SK-N-SH treated with all-trans-retinoic acid at 6 μM for 48 hours (cell line): ENCODE results near the gene ZNF326.
"Not testable (repeated sequence)": the region's sequence is repeated elsewhere in the genome, so short reads cannot be mapped to it uniquely, and the experiment has no call there.

Experiments
- ATAC-seq: fragments of 200-7000 bp; cut with Tn5 transposase; 3 replicates; pipeline ENCODE4 v1.9.1; 2020; ENCODE audit warnings: mild to moderate bottlenecking, moderate library complexity
- ARNTL ChIP-seq: fragments of 450-650 bp; formaldehyde crosslinking; IDR thresholded peaks from 2 replicates; pipeline ENCODE4 v1.5.0; 2020; ENCODE audit warnings: low read depth, mild to moderate bottlenecking, moderate library complexity, borderline replicate concordance
- BACH2 ChIP-seq: fragments of 250-450 bp; sonication (Bioruptor Pico); IDR thresholded peaks from 2 replicates; pipeline ENCODE4 v1.9.0; 2021; ENCODE audit warnings: mild to moderate bottlenecking, borderline replicate concordance
- CSDC2 ChIP-seq: fragments of 250-450 bp; sonication (Bioruptor Pico); IDR thresholded peaks from 2 replicates; pipeline ENCODE4 v1.5.0; 2020; ENCODE audit warnings: mild to moderate bottlenecking, moderate library complexity
- ESRRG ChIP-seq: fragments of 250-450 bp; sonication (Bioruptor Pico); IDR thresholded peaks from 2 replicates; pipeline ENCODE4 v1.6.1; 2021; ENCODE audit warnings: mild to moderate bottlenecking
- ISL1 ChIP-seq: fragments of 250-450 bp; sonication (Bioruptor Pico); IDR thresholded peaks from 2 replicates; pipeline ENCODE4 v2.1.2; 2022; ENCODE audit warnings: mild to moderate bottlenecking, moderate library complexity
- OSR1 ChIP-seq: fragments of 250-450 bp; sonication (Bioruptor Pico); IDR thresholded peaks from 2 replicates; pipeline ENCODE4 v1.8.0; 2022; ENCODE audit warnings: moderate library complexity, mild to moderate bottlenecking, inconsistent platforms
- PPARA ChIP-seq: fragments of 250-450 bp; sonication (Bioruptor Pico); IDR thresholded peaks from 2 replicates; pipeline ENCODE4 v1.5.0; 2020; ENCODE audit warnings: mild to moderate bottlenecking, borderline replicate concordance
- RARB ChIP-seq: fragments of 250-450 bp; sonication (Bioruptor Pico); IDR thresholded peaks from 2 replicates; pipeline ENCODE4 v1.8.0; 2021; ENCODE audit warnings: mild to moderate bottlenecking, moderate library complexity
- SNAI2 ChIP-seq: fragments of 250-450 bp; sonication (Bioruptor Pico); IDR thresholded peaks from 2 replicates; pipeline ENCODE4 v1.5.0; 2020; ENCODE audit warnings: mild to moderate bottlenecking, moderate library complexity
- TOX ChIP-seq: fragments of 250-450 bp; sonication (Bioruptor Pico); IDR thresholded peaks from 2 replicates; pipeline ENCODE4 v1.8.0; 2021; ENCODE audit warnings: mild to moderate bottlenecking, moderate library complexity, borderline replicate concordance
- ZC3H10 ChIP-seq: fragments of 250-450 bp; sonication (Bioruptor Pico); IDR thresholded peaks from 2 replicates; pipeline ENCODE4 v1.5.1; 2021; ENCODE audit warnings: mild to moderate bottlenecking, moderate library complexity
- ZFP30 ChIP-seq: fragments of 450-650 bp; formaldehyde crosslinking; IDR thresholded peaks from 2 replicates; pipeline ENCODE4 v1.5.0; 2022; ENCODE audit warnings: mild to moderate bottlenecking, moderate library complexity
- ZNF565 ChIP-seq: fragments of 450-650 bp; formaldehyde crosslinking; conservative IDR thresholded peaks from 2 replicates; pipeline ENCODE4 v1.5.0; 2020; ENCODE audit warnings: low read depth, mild to moderate bottlenecking, moderate library complexity
- ZNF8 ChIP-seq: fragments of 450-650 bp; formaldehyde crosslinking; IDR thresholded peaks from 2 replicates; pipeline ENCODE4 v1.5.0; 2020; ENCODE audit warnings: mild to moderate bottlenecking, moderate library complexity
- TF ChIP-seq, protein P1 (sequence below): fragments of 250-450 bp; sonication (Bioruptor Pico); IDR thresholded peaks from 2 replicates; pipeline ENCODE4 v1.5.1; 2020; ENCODE audit warnings: low read depth, mild to moderate bottlenecking, moderate library complexity
- TF ChIP-seq, protein P2 (sequence below): fragments of 250-450 bp; sonication (Bioruptor Pico); IDR thresholded peaks from 2 replicates; pipeline ENCODE4 v1.5.0; 2020; ENCODE audit warnings: mild to moderate bottlenecking, moderate library complexity
- TF ChIP-seq, protein P3 (sequence below): fragments of 250-450 bp; sonication (Bioruptor Pico); IDR thresholded peaks from 2 replicates; pipeline ENCODE4 v1.5.1; 2021; ENCODE audit warnings: mild to moderate bottlenecking, moderate library complexity
- TF ChIP-seq, protein P4 (sequence below): fragments of 250-450 bp; sonication (Bioruptor Pico); IDR thresholded peaks from 2 replicates; pipeline ENCODE4 v1.8.0; 2021; ENCODE audit warnings: low read depth, mild to moderate bottlenecking, moderate library complexity, borderline replicate concordance
- TF ChIP-seq, protein P5 (sequence below): fragments of 250-450 bp; sonication (Bioruptor Pico); IDR thresholded peaks from 2 replicates; pipeline ENCODE4 v1.8.0; 2020; ENCODE audit warnings: mild to moderate bottlenecking, moderate library complexity, borderline replicate concordance

Gene ZNF326

DNA sequence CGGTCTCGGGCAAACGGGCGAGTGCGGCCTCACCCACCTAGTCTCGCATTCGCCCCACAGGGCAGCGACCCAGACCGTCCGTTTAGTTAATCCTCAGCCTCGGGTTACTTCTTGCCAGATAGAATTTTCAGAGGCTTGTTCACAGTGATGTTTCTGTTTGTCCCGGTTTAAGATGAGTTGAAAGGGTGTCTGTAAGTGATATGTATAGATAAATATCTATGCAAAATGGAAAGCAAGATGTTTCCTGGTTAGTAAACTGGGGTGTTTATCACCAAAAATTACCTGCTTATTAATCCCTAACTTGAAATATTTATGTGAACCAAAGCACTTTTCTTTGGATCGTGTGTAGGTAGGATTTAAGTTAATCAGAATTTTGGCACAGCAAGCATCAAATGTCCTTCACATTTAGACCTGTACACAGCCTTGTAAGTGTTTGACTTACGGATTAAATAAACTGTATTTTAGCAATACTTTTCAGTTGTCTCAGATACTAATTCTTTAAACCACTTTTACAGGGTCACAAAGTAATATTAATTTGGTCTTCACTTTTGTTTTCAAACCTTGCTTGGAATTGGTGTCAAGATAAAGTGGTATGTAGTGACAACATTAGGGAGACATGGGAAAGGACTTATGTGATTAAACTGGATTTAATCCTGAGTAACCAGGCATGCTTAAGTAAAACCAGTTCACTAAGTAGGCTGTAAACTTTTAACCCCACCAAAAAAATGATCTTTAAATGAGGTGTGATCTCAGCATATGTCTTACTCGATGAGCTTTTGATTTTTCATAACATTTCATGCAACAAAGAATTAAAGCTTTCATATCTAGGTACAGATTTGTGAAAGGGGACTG is 914 bp downstream of the ZNF326 start:
- TF ChIP-seq PPARA (CRISPR knock-in tag) (no peak), RARB (CRISPR knock-in tag) (no peak), OSR1 (no peak), ESRRG (CRISPR knock-in tag) (no peak), SNAI2 (CRISPR knock-in tag) (no peak), CSDC2 (CRISPR knock-in tag) (no peak), ARNTL (CRISPR knock-in tag) (no peak), TOX (CRISPR knock-in tag) (no peak), ISL1 (CRISPR knock-in tag) (no peak), BACH2 (CRISPR knock-in tag) (no peak), ZNF565 (CRISPR knock-in tag) (no peak), ZNF8 (CRISPR knock-in tag) (no peak), ZFP30 (CRISPR knock-in tag) (no peak)
- TF ChIP-seq, protein P1, sequence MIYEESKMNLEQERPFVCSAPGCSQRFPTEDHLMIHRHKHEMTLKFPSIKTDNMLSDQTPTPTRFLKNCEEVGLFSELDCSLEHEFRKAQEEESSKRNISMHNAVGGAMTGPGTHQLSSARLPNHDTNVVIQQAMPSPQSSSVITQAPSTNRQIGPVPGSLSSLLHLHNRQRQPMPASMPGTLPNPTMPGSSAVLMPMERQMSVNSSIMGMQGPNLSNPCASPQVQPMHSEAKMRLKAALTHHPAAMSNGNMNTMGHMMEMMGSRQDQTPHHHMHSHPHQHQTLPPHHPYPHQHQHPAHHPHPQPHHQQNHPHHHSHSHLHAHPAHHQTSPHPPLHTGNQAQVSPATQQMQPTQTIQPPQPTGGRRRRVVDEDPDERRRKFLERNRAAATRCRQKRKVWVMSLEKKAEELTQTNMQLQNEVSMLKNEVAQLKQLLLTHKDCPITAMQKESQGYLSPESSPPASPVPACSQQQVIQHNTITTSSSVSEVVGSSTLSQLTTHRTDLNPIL: no peak
- TF ChIP-seq, protein P2, sequence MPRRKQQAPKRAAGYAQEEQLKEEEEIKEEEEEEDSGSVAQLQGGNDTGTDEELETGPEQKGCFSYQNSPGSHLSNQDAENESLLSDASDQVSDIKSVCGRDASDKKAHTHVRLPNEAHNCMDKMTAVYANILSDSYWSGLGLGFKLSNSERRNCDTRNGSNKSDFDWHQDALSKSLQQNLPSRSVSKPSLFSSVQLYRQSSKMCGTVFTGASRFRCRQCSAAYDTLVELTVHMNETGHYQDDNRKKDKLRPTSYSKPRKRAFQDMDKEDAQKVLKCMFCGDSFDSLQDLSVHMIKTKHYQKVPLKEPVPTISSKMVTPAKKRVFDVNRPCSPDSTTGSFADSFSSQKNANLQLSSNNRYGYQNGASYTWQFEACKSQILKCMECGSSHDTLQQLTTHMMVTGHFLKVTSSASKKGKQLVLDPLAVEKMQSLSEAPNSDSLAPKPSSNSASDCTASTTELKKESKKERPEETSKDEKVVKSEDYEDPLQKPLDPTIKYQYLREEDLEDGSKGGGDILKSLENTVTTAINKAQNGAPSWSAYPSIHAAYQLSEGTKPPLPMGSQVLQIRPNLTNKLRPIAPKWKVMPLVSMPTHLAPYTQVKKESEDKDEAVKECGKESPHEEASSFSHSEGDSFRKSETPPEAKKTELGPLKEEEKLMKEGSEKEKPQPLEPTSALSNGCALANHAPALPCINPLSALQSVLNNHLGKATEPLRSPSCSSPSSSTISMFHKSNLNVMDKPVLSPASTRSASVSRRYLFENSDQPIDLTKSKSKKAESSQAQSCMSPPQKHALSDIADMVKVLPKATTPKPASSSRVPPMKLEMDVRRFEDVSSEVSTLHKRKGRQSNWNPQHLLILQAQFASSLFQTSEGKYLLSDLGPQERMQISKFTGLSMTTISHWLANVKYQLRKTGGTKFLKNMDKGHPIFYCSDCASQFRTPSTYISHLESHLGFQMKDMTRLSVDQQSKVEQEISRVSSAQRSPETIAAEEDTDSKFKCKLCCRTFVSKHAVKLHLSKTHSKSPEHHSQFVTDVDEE (CRISPR knock-in tag): no peak
- TF ChIP-seq, protein P3, sequence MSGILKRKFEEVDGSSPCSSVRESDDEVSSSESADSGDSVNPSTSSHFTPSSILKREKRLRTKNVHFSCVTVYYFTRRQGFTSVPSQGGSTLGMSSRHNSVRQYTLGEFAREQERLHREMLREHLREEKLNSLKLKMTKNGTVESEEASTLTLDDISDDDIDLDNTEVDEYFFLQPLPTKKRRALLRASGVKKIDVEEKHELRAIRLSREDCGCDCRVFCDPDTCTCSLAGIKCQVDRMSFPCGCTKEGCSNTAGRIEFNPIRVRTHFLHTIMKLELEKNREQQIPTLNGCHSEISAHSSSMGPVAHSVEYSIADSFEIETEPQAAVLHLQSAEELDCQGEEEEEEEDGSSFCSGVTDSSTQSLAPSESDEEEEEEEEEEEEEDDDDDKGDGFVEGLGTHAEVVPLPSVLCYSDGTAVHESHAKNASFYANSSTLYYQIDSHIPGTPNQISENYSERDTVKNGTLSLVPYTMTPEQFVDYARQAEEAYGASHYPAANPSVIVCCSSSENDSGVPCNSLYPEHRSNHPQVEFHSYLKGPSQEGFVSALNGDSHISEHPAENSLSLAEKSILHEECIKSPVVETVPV (CRISPR knock-in tag): no peak
- TF ChIP-seq, protein P4, sequence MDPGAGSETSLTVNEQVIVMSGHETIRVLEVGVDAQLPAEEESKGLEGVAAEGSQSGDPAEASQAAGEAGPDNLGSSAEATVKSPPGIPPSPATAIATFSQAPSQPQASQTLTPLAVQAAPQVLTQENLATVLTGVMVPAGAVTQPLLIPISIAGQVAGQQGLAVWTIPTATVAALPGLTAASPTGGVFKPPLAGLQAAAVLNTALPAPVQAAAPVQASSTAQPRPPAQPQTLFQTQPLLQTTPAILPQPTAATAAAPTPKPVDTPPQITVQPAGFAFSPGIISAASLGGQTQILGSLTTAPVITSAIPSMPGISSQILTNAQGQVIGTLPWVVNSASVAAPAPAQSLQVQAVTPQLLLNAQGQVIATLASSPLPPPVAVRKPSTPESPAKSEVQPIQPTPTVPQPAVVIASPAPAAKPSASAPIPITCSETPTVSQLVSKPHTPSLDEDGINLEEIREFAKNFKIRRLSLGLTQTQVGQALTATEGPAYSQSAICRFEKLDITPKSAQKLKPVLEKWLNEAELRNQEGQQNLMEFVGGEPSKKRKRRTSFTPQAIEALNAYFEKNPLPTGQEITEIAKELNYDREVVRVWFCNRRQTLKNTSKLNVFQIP (CRISPR knock-in tag): no peak
- TF ChIP-seq, protein P5, sequence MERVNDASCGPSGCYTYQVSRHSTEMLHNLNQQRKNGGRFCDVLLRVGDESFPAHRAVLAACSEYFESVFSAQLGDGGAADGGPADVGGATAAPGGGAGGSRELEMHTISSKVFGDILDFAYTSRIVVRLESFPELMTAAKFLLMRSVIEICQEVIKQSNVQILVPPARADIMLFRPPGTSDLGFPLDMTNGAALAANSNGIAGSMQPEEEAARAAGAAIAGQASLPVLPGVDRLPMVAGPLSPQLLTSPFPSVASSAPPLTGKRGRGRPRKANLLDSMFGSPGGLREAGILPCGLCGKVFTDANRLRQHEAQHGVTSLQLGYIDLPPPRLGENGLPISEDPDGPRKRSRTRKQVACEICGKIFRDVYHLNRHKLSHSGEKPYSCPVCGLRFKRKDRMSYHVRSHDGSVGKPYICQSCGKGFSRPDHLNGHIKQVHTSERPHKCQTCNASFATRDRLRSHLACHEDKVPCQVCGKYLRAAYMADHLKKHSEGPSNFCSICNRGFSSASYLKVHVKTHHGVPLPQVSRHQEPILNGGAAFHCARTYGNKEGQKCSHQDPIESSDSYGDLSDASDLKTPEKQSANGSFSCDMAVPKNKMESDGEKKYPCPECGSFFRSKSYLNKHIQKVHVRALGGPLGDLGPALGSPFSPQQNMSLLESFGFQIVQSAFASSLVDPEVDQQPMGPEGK (CRISPR knock-in tag): no peak
- no peak for ATAC-seq

DNA sequence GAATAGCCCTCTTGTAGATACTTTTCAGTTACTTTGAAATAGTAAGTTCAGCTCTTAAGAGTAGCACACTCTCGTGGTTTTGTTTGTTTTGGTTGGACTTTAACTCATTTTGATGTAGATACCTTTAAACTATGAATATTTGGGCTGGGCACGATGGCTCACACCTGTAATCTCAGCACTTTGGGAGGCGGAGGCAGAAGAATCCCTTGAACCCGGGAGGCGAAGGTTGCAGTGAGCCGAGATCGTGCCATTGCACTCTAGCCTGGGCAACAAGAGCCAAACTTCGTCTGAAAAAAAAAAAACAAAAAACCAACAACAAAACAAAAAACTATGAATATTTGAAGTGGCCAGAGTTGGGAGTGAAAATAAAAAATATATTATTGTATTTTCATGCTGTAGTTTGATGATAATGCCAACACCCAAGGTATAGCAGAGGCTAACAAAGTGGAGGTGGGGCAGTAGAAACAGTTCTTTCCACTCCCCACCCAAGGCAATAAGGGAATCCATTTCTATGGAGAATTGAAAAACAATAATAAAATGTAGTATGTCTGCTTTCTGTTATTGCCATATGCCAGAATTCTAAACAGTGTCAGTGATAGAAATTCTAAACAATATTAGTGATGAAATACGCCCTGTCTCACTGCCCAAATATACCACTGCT is 1.7 kb downstream of the ZNF326 start:
- no peak for ATAC-seq
- TF ChIP-seq RARB (CRISPR knock-in tag): no peak

DNA sequence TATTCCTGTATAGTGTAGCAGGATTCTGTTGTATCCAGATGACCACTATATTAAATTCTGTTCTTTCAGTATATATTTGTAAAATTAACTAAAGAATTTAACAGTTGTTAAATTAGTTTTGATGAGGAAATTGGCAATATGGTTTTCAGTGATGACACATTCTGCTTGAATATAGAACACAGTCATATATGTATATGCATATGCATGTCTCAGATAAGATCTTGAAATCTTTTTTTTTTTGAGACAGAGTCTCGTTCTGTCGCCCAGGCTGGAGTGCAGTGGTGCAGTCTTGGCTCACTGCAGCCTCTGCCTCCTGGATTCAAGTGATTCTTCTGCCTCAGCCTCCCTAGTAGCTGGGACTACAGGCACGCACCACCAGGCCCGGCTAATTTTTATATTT is 2.2 kb downstream of the ZNF326 start:
- ATAC-seq: not testable (repeated sequence)

DNA sequence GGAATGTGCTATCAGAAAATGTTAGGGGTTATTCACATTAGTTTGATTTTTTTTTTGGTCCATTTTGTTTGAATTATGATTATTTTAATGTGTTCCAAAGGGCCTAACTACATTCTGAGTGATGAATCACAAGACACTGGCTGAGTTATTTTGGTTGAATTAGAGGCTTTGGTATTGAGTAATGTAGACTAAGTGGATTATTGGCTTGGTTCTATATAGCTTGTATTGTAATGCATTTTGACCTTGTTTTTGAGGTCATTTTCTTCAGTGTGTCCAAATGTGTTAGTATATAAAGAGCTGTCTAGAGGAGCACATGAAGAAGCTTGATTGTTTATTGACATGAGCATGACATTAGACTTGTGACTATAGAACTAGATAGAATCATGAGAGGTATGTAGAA is 3.4 kb downstream of the ZNF326 start:
- ATAC-seq: no peak

More for the DNA sequence above, 3.4 kb downstream of the ZNF326 start:
- TF ChIP-seq ZC3H10 (CRISPR knock-in tag) (0 out of 2 replicates have a peak, but pooled peaks have one; percentile 35), ISL1 (CRISPR knock-in tag) (peak; percentile 97)
- TF ChIP-seq, protein P5 (CRISPR knock-in tag): no peak
